ENCODE measurements around the gene CDO1. TPM values are rescaled to one million over a fixed set of nuclear protein-coding genes. Genes with fewer than 3 reads are reported as not detected.
"Not testable (repeated sequence)": the region's sequence is repeated elsewhere in the genome, so short reads cannot be mapped to it uniquely, and the experiment has no call there.

The CDO1 gene
- total RNA-seq, 1 experiment from 2014 or later, result 2.7 TPM

GRCh38 chr5:115831163-115831768, 14.8 kb upstream of the CDO1 start:
- peak; percentile 39 for DNase-seq (ENCODE audit: low read depth)

GRCh38 chr5:115829913-115830312, 13.5 kb upstream of the CDO1 start:
- DNase-seq (ENCODE audit: low read depth), result no peak

- no peak for DNase-seq (ENCODE audit: low read depth)
These were observed 9.5 kb upstream of the CDO1 start for GRCh38 chr5:115825948-115826347.

- DNase-seq (ENCODE audit: low read depth), result not testable (repeated sequence)
These were observed 8.5 kb upstream of the CDO1 start for GRCh38 chr5:115824983-115825382.

GRCh38 chr5:115820846-115821245, 4.4 kb upstream of the CDO1 start:
- no peak for DNase-seq (ENCODE audit: low read depth)

GRCh38 chr5:115818821-115819220, 2.4 kb upstream of the CDO1 start:
- no peak for DNase-seq (ENCODE audit: low read depth)

- no peak for DNase-seq (ENCODE audit: low read depth)
These were observed 927 bp upstream of the CDO1 start for GRCh38 chr5:115817386-115817785.

- peak; percentile 5 for DNase-seq (ENCODE audit: low read depth)
These were observed 700 bp downstream of the CDO1 start for GRCh38 chr5:115815693-115816225.

GRCh38 chr5:115815006-115815692, 1.3 kb downstream of the CDO1 start:
- peak; percentile 3 for DNase-seq (ENCODE audit: low read depth)

GRCh38 chr5:115813719-115814118, 2.7 kb downstream of the CDO1 start:
- no peak for DNase-seq (ENCODE audit: low read depth)

- no peak for DNase-seq (ENCODE audit: low read depth)
These were observed 4.1 kb downstream of the CDO1 start for GRCh38 chr5:115812372-115812771.

- DNase-seq (ENCODE audit: low read depth), result no peak
These were observed 5.1 kb downstream of the CDO1 start for GRCh38 chr5:115811406-115811805.

GRCh38 chr5:115810761-115811160, 5.7 kb downstream of the CDO1 start:
- no peak for DNase-seq (ENCODE audit: low read depth)

- no peak for DNase-seq (ENCODE audit: low read depth)
These were observed 6.5 kb downstream of the CDO1 start for GRCh38 chr5:115809946-115810345.

- DNase-seq (ENCODE audit: low read depth), result not testable (repeated sequence)
These were observed 8.4 kb downstream of the CDO1 start for GRCh38 chr5:115808066-115808465.

- no peak for DNase-seq (ENCODE audit: low read depth)
These were observed 8.8 kb downstream of the CDO1 start for GRCh38 chr5:115807654-115808052.

GRCh38 chr5:115806986-115807653, 9.3 kb downstream of the CDO1 start:
- DNase-seq (ENCODE audit: low read depth), result no peak

- no peak for DNase-seq (ENCODE audit: low read depth)
These were observed 14.5 kb downstream of the CDO1 start for GRCh38 chr5:115801984-115802383.

- no peak for DNase-seq (ENCODE audit: low read depth)
These were observed 15.3 kb downstream of the CDO1 start for GRCh38 chr5:115801152-115801551.

- no peak for DNase-seq (ENCODE audit: low read depth)
These were observed 16.4 kb downstream of the CDO1 start for GRCh38 chr5:115800108-115800507.

GRCh38 chr5:115798252-115798651, 18.2 kb downstream of the CDO1 start:
- DNase-seq (ENCODE audit: low read depth), result no peak

- no peak for DNase-seq (ENCODE audit: low read depth)
These were observed 19.8 kb downstream of the CDO1 start for GRCh38 chr5:115796656-115797055.

- no peak for DNase-seq (ENCODE audit: low read depth)
These were observed 20.8 kb downstream of the CDO1 start for GRCh38 chr5:115795700-115796099.

All from LHCN-M2 (cell line).